Retinal pigment epithelial cell (primary cell): ENCODE results near the gene TTC28.
"Not testable (repeated sequence)": the region's sequence is repeated elsewhere in the genome, so short reads cannot be mapped to it uniquely, and the experiment has no call there.

Experiments
- DNase-seq: peaks from one replicate; pipeline ENCODE4 v3.0.0-alpha.2; 2010; ENCODE audit warnings: low read depth
- H3K4me3 ChIP-seq: 2 replicates; pipeline ENCODE4 v1.5.1; 2011; ENCODE audit warnings: mild to moderate bottlenecking, low read length, control low read depth, moderate library complexity
- TF ChIP-seq, protein P1 (sequence below): conservative IDR thresholded peaks from 2 replicates; pipeline ENCODE4 v1.5.1; 2011; ENCODE audit warnings: low read depth, low read length, control low read depth, inconsistent platforms

TTC28 gene

DNA sequence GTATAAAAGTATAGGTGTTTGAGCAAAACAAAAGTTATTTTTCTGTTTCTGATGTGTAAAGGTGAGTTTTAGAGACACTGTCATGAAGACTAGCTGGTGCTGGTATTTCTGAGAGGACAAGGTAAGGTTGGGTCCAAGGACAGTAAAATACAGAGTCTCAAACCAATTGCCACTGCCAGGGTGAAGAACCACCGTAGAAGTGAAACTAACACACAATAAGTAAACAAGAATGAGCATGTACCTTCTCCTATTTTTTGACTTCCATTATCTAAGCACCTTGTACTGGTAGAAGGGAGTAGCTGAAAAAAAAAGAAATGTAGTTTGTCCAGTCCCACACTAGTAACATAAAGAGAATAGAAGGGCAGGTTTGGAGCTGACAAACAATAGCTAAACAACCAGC is 117.3 kb downstream of the TTC28 start:
- DNase-seq, result no peak
- TF ChIP-seq, protein P1, sequence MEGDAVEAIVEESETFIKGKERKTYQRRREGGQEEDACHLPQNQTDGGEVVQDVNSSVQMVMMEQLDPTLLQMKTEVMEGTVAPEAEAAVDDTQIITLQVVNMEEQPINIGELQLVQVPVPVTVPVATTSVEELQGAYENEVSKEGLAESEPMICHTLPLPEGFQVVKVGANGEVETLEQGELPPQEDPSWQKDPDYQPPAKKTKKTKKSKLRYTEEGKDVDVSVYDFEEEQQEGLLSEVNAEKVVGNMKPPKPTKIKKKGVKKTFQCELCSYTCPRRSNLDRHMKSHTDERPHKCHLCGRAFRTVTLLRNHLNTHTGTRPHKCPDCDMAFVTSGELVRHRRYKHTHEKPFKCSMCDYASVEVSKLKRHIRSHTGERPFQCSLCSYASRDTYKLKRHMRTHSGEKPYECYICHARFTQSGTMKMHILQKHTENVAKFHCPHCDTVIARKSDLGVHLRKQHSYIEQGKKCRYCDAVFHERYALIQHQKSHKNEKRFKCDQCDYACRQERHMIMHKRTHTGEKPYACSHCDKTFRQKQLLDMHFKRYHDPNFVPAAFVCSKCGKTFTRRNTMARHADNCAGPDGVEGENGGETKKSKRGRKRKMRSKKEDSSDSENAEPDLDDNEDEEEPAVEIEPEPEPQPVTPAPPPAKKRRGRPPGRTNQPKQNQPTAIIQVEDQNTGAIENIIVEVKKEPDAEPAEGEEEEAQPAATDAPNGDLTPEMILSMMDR, result no peak
- H3K4me3 ChIP-seq, result no peak overlapping the region

DNA sequence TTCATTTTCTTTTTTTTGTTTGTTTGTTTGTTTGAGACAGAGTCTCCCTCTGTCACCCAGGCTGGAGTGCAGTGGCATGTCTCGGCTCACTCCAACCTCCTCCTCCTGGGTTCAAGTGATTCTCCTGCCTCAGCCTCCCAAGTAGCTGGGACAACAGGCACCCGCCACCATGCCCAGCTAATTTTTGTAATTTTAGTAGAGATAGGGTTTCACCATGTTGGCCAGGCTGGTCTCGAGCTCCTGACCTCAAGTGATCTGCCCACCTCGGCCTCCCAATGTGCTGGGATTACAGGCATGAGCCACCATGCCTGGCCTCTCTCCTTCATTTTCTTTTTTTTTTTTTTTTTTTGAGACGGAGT is 118.9 kb downstream of the TTC28 start:
- not testable (repeated sequence) for DNase-seq, H3K4me3 ChIP-seq

GRCh38 chr22:28560046-28560742 is 119.4 kb downstream of the TTC28 start:
- TF ChIP-seq, protein P1, result no peak
- H3K4me3 ChIP-seq, result no peak overlapping the region
- DNase-seq, result no peak

DNA sequence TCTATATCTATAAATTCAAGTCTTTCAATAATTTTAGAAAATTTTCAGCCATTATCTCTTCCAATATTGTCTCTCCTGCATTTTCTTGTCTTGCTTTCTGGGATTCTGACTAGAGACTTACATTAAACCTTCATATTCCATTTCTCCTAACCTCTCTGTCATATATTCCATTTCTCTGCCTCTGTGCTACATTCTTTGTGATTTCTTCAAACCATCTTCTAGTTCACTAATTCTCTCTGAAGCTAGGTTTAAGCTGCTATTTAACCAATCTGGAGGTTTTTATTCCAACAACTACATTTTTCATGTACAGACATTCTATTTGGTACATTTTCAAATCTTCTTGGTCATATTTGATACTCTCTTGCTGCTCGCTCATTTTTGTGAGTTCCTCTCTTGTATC is 122.5 kb downstream of the TTC28 start:
- TF ChIP-seq, protein P1, result no peak
- no peak overlapping the region for H3K4me3 ChIP-seq
- DNase-seq, result no peak

DNA sequence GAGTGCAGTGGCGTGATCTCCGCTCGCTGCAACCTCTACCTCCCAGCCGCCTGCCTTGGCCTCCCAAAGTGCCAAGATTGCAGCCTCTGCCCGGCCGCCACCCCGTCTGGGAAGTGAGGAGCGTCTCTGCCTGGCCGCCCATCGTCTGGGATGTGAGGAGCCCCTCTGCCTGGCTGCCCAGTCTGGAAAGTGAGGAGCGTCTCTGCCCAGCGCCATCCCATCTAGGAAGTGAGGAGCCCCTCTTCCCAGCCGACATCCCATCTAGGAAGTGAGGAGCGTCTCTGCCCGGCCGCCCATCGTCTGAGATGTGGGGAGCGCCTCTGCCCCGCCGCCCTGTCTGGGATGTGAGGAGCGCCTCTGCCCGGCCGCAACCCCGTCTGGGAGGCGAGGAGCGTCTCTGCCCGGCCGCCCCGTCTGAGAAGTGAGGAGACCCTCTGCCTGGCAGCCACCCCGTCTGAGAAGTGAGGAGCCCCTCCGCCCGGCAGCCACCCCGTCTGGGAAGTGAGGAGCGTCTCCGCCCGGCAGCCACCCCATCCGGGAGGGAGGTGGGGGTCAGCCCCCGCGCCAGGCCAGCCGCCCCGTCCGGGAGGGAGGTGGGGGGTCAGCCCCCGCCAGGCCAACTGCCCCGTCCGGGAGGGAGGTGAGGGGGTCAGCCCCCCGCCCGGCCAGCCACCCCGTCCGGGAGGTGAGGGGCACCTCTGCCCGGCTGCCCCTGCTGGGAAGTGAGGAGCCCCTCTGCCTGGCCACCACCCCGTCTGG is 126.4 kb downstream of the TTC28 start:
- not testable (repeated sequence) for H3K4me3 ChIP-seq, DNase-seq

DNA sequence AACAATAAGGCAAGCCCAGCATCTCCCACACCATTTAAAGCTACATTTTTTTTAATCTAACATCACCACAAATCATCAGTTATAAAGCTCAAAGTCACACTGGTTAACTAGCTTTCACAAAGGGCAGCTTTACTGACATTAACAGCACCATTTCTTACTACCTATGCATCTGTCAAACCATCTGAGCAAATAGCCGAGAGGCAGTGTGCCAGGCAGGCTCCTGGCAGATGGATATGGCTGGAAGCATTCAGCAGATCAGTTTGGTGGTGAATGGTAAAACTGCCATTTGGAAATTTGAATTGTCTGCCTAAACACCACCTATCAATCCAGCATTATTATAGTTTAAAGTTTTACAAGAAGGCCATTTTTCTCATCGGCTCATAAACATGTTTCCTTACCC is 131.2 kb downstream of the TTC28 start:
- no peak for DNase-seq
- H3K4me3 ChIP-seq, result no peak overlapping the region
- TF ChIP-seq, protein P1, result no peak

- H3K4me3 ChIP-seq, result no peak overlapping the region
- TF ChIP-seq, protein P1, result no peak
- peak; percentile 80 for DNase-seq
These were observed 132.4 kb downstream of the TTC28 start for GRCh38 chr22:28547132-28547842.

- no peak for DNase-seq
- no peak overlapping the region for H3K4me3 ChIP-seq
These were observed 135.2 kb downstream of the TTC28 start for GRCh38 chr22:28544431-28544868.

More at GRCh38 chr22:28544431-28544868, 135.2 kb downstream of the TTC28 start:
- TF ChIP-seq, protein P1, result no peak
